A673 (cell line): ENCODE data around the gene POU2F3.

Source experiments
- CTCF ChIP-seq: fragments of 300-800, 200-600 bp; sonication (generic); conservative IDR thresholded peaks from 2 replicates; pipeline ENCODE4 v1.5.1; 2017; ENCODE audit warnings: low read depth, mild to moderate bottlenecking, antibody characterized with exemption, low read length, moderate library complexity, mixed read lengths
- EZH2 ChIP-seq: fragments of 200-600 bp; sonication (generic); IDR thresholded peaks from 2 replicates; pipeline ENCODE4 v1.6.1; 2017; ENCODE audit warnings: borderline replicate concordance, low read depth, mild to moderate bottlenecking, mixed read lengths, antibody characterized with exemption, low read length; ENCODE audit not compliant: poor library complexity, severe bottlenecking

GRCh38 chr11:120283124-120283523 is 43.2 kb downstream of the POU2F3 start:
- no peak for TF ChIP-seq CTCF
- no peak for TF ChIP-seq EZH2
